H1 (cell line): ENCODE data around the gene PANX3. TPM values are rescaled to one million over a fixed set of nuclear protein-coding genes. Genes with fewer than 3 reads are reported as not detected.

Experiments
- CTCF ChIA-PET: fragments of 300-600 bp; sonication (Branson Sonifier 250); formaldehyde crosslinking; loops from one replicate; lab custom pipeline; 2021; ENCODE audit not compliant: partially characterized antibody; lab: Charles Lee
- POLR2A ChIA-PET: fragments of 300-600 bp; sonication (Branson Sonifier 250); formaldehyde crosslinking; loops from one replicate; lab custom pipeline; 2021; ENCODE audit warnings: inconsistent platforms; ENCODE audit not compliant: partially characterized antibody; lab: Charles Lee
- DNase-seq, 2 experiments: peaks; one replicate each; pipeline versions ENCODE4 v3.0.0 to v3.0.0-alpha.2; 2010 to 2022; ENCODE audit warnings: low spot score in 2 of 2, low read depth in 1 of 2, mixed read lengths in 1 of 2
- FAIRE-seq: peaks from 2 replicates; lab custom pipeline; 2011; peaks lifted over from hg19 to GRCh38; lab: Jason Lieb, UNC
- H2AFZ ChIP-seq: 2 replicates; pipeline ENCODE4 v1.8.1; 2012; ENCODE audit warnings: low read length, inconsistent platforms
- H2AK5ac ChIP-seq: 2 replicates; pipeline ENCODE4 v1.6.1; 2013; ENCODE audit warnings: low read depth, low read length
- H2BK120ac ChIP-seq: replicated peaks from 2 replicates; pipeline ENCODE3; 2013; ENCODE audit warnings: low read depth, low read length, inconsistent platforms
- H2BK12ac ChIP-seq: 2 replicates; pipeline ENCODE4 v1.6.1; 2013; ENCODE audit warnings: low read depth, low read length
- H2BK15ac ChIP-seq: 2 replicates; pipeline ENCODE4 v1.6.1; 2013; ENCODE audit warnings: low read length
- H2BK20ac ChIP-seq: 2 replicates; pipeline ENCODE4 v1.6.1; 2013; ENCODE audit warnings: low read length
- H2BK5ac ChIP-seq: 2 replicates; pipeline ENCODE4 v1.6.1; 2013; ENCODE audit warnings: low read depth, low read length
- H3K14ac ChIP-seq: 2 replicates; pipeline ENCODE4 v1.6.1; 2013; ENCODE audit warnings: inconsistent platforms; ENCODE audit not compliant: insufficient read length
- H3K18ac ChIP-seq: 2 replicates; pipeline ENCODE4 v1.6.1; 2013; ENCODE audit warnings: low read length; ENCODE audit errors: extremely low read depth
- H3K23ac ChIP-seq: 2 replicates; pipeline ENCODE4 v1.6.1; 2013; ENCODE audit warnings: inconsistent platforms; ENCODE audit not compliant: insufficient read length
- H3K23me2 ChIP-seq: 2 replicates; pipeline ENCODE4 v1.6.1; 2013; ENCODE audit warnings: low read depth, low read length
- H3K27ac ChIP-seq: 2 replicates; pipeline ENCODE4 v1.6.1; 2011; ENCODE audit warnings: low read depth, low read length, inconsistent platforms
- H3K27me3 ChIP-seq, 4 experiments: replicated peaks in 1 of 4; 1 replicate in 1 of 4; 2 replicates in 3 of 4; pipeline versions ENCODE4 v1.6.1 to v1.8.1; 2011 to 2013; ENCODE audit warnings: low read length in 3 of 4, mild to moderate bottlenecking in 3 of 4, inconsistent platforms in 2 of 4, mixed read lengths in 2 of 4, moderate library complexity in 1 of 4; ENCODE audit not compliant: control insufficient read depth in 3 of 4, insufficient read depth in 3 of 4; ENCODE audit errors: extremely low read depth in 1 of 4
- H3K36me3 ChIP-seq, 4 experiments: 2 replicates each; pipeline versions ENCODE4 v1.6.1 to v1.8.1; 2011 to 2013; ENCODE audit warnings: mild to moderate bottlenecking in 4 of 4, low read length in 3 of 4, moderate library complexity in 2 of 4, control low read depth in 1 of 4, inconsistent platforms in 1 of 4; ENCODE audit not compliant: insufficient read depth in 4 of 4, control insufficient read depth in 2 of 4
- H3K4ac ChIP-seq: replicated peaks from 2 replicates; pipeline ENCODE3; 2013; ENCODE audit warnings: low read length, low read depth, mixed read lengths, inconsistent platforms; ENCODE audit not compliant: insufficient read length
- H3K4me1 ChIP-seq, 4 experiments: replicated peaks in 1 of 4; 1 replicate in 1 of 4; 2 replicates in 3 of 4; pipeline versions ENCODE4 v1.6.1 to v1.8.1; 2011 to 2013; ENCODE audit warnings: low read length in 3 of 4, inconsistent platforms in 2 of 4, mixed read lengths in 1 of 4; ENCODE audit not compliant: insufficient read depth in 4 of 4, control insufficient read depth in 3 of 4
- H3K4me2 ChIP-seq, 2 experiments: 2 replicates each; pipeline versions ENCODE4 v1.6.1 to v1.8.1; 2011 to 2013; ENCODE audit warnings: low read depth in 2 of 2, low read length in 2 of 2, control low read depth in 1 of 2, inconsistent platforms in 1 of 2, mild to moderate bottlenecking in 1 of 2; ENCODE audit not compliant: insufficient read depth in 1 of 2
- H3K4me3 ChIP-seq, 4 experiments: fragments of 200-600, 300-600 bp in 1 of 4; sonication (generic), shearing (Covaris generic), sonication (Bioruptor Twin) in 1 of 4; 2 replicates each; pipeline versions ENCODE4 v1.5.1 to v1.8.1; 2011 to 2016; ENCODE audit warnings: low read length in 4 of 4, low read depth in 3 of 4, control low read depth in 2 of 4, inconsistent platforms in 2 of 4, mild to moderate bottlenecking in 2 of 4, mixed read lengths in 1 of 4, moderate library complexity in 1 of 4; ENCODE audit not compliant: insufficient read depth in 2 of 4; ENCODE audit errors: extremely low read depth in 1 of 4
- H3K56ac ChIP-seq: replicated peaks from 2 replicates; pipeline ENCODE3; 2013; ENCODE audit warnings: low read depth, mild to moderate bottlenecking, mixed read lengths, low read length, inconsistent platforms; ENCODE audit not compliant: insufficient read length
- H3K79me1 ChIP-seq: 2 replicates; pipeline ENCODE4 v1.6.1; 2013; ENCODE audit warnings: low read depth, low read length, control low read depth
- H3K79me2 ChIP-seq, 2 experiments: 2 replicates each; pipeline versions ENCODE4 v1.6.1 to v1.8.1; 2012 to 2013; ENCODE audit warnings: low read length in 2 of 2, mild to moderate bottlenecking in 2 of 2, inconsistent platforms in 1 of 2; ENCODE audit not compliant: insufficient read depth in 2 of 2, control insufficient read depth in 1 of 2
- H3K9ac ChIP-seq, 4 experiments: replicated peaks in 1 of 4; 1 replicate in 1 of 4; 2 replicates in 3 of 4; pipeline versions ENCODE4 v1.6.1 to v1.8.1; 2011 to 2013; ENCODE audit warnings: low read depth in 3 of 4, low read length in 3 of 4, control low read depth in 2 of 4, mild to moderate bottlenecking in 2 of 4, moderate library complexity in 2 of 4, inconsistent platforms in 1 of 4; ENCODE audit errors: extremely low read depth in 1 of 4
- H3K9me3 ChIP-seq, 2 experiments: 2 replicates each; pipeline versions ENCODE4 v1.6.1 to v1.8.1; 2012 to 2013; ENCODE audit warnings: mild to moderate bottlenecking in 2 of 2, moderate library complexity in 2 of 2, control low read depth in 1 of 2, inconsistent platforms in 1 of 2, low read depth in 1 of 2, low read length in 1 of 2, mixed read lengths in 1 of 2; ENCODE audit not compliant: insufficient read depth in 2 of 2
- H4K20me1 ChIP-seq, 2 experiments: replicated peaks in 1 of 2; 2 replicates each; pipeline versions ENCODE3 to v1.8.1; 2011 to 2013; ENCODE audit warnings: inconsistent platforms in 2 of 2, low read length in 2 of 2, mild to moderate bottlenecking in 1 of 2; ENCODE audit not compliant: insufficient read depth in 2 of 2, control insufficient read depth in 1 of 2
- H4K5ac ChIP-seq: 2 replicates; pipeline ENCODE4 v1.6.1; 2013; ENCODE audit warnings: low read length, low read depth, mixed read lengths, inconsistent platforms; ENCODE audit not compliant: insufficient read length
- H4K8ac ChIP-seq: 2 replicates; pipeline ENCODE4 v1.8.0; 2013; ENCODE audit warnings: mild to moderate bottlenecking, moderate library complexity, low read length, inconsistent platforms; ENCODE audit not compliant: insufficient read depth; ENCODE audit errors: extremely low read depth
- H4K91ac ChIP-seq: replicated peaks from 2 replicates; pipeline ENCODE3; 2013; ENCODE audit warnings: low read length, mixed read lengths, inconsistent platforms; ENCODE audit not compliant: insufficient read length
- POLR2AphosphoS5 ChIP-seq: IDR thresholded peaks from 2 replicates; pipeline ENCODE4 v1.6.1; 2011; ENCODE audit warnings: low read depth, low read length
- RBBP5 ChIP-seq: IDR thresholded peaks from 2 replicates; pipeline ENCODE4 v1.7.1; 2012; ENCODE audit warnings: low read depth, mild to moderate bottlenecking, inconsistent platforms, low read length, moderate library complexity, borderline replicate concordance
- WGBS, 2 experiments: shearing (Covaris generic) in 1 of 2; methylation state at CpG; one replicate each; pipeline versions ENCODE4 v1.1.6 to v1.1.7; 2013 to 2015; ENCODE audit warnings: low lambda C conversion rate in 2 of 2, mixed read lengths in 2 of 2, inconsistent platforms in 1 of 2, low coverage in 1 of 2, missing lambda C conversion rate in 1 of 2; ENCODE audit not compliant: insufficient replicate concordance in 2 of 2, insufficient coverage in 1 of 2, insufficient read length in 1 of 2; ENCODE audit errors: extremely low coverage in 1 of 2, missing lambda C conversion rate in 1 of 2; 5-methylcytosine and 5-hydroxymethylcytosine counted together
- polyA plus RNA-seq, 7 experiments: library from polyadenylated mRNA; depleted of rRNA in 3 of 7; stranded (reverse) in 5 of 7; unstranded in 2 of 7; fragments of >200 nt in 5 of 7; fragments of 200-250 nt in 2 of 7; gene quantifications; 1 replicate in 5 of 7; 2 replicates in 1 of 7; 4 replicates in 1 of 7; pipeline versions ENCODE4 v1.2.1 to v1.2.3, GENCODE V29; 2011 to 2013; ENCODE audit warnings: missing spikeins in 2 of 7, mixed read lengths in 2 of 7
- total RNA-seq: library from RNA; stranded (reverse); fragmentation: NEBNext Ultra II Directional; extraction: Animal tissue kit (Norgen Biotek cat#: 25700); gene quantifications from 2 replicates; pipeline ENCODE4 v1.2.1, GENCODE V29; 2021

PANX3 gene
- total and polyA plus RNA-seq, 2 of the 8 experiments (the other 6 are each of a cell fraction or from before 2014, with no cell fraction given), result not detected

DNA sequence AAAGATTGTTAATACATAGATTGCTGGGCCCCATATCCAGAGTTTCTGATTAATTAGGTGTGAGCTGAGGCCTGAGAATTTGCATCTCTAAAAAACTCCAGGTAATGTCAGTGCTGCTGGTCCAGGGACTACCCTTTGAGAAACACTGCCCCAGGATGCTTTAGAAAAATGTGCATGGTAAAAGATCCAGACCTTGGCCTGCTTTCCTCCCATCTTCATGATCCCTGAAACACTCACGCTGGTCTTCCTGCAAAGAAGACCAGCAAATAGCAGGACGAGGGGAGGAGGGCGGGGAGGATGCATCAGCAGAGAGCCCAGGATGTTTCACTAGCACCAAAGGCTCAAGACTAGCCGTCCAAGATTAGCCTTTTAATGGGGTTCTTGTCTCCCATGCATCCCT, 41.5 kb upstream of the PANX3 start, which contains the start of gene OR8A1:
OR8A1 (plus strand) TSS at position 301 of the 400 bp plus-strand sequence. CDS start 123 bp downstream, outside the sequence.
- Histone ChIP-seq H4K5ac (no peak within 1 kb of the TSS), H4K91ac (no peak within 1 kb of the TSS), H3K79me1 (no peaks in the 10 kb centered on the region), H3K9me3 (no peaks in the 10 kb centered on the region), H3K4me2 (no peak within 1 kb of the TSS), H2BK5ac (no peak within 1 kb of the TSS), H3K18ac (no peak within 1 kb of the TSS), H3K27me3 (no peaks in the 10 kb centered on the region), H2BK15ac (no peak within 1 kb of the TSS), H3K23ac (no peak within 1 kb of the TSS), H2AFZ (no peak within 1 kb of the TSS; the same call in 1 of the 2 replicates), H4K8ac (no peak within 1 kb of the TSS), H3K56ac (no peak within 1 kb of the TSS), H4K20me1 (no peaks in the 10 kb centered on the region), H3K23me2 (no peaks in the 10 kb centered on the region), H2BK20ac (no peak within 1 kb of the TSS), H3K4me3 (no peak within 1 kb of the TSS), H3K14ac (no peak within 1 kb of the TSS), H3K79me2 (no peaks in the 10 kb centered on the region), H3K36me3 (no peaks in the 10 kb centered on the region), H3K9ac (no peak within 1 kb of the TSS), H3K4ac (no peak within 1 kb of the TSS), H2AK5ac (no peak within 1 kb of the TSS), H3K27ac (no peak within 1 kb of the TSS), H2BK120ac (no peak within 1 kb of the TSS), H2BK12ac (0 out of 2 replicates have a peak within 1 kb of the TSS, but pooled peaks have one; percentile 27), H3K4me1 (peaks cover 0 to 3% (median 1%) of the 10 kb centered on the region in 4 experiments; a peak in 2 of 7 replicates)
- ChIA-PET POLR2A (no interaction called here), CTCF (interaction anchor here (1.7 to 2.5 kb wide), 3 partner anchors 16 to 167 kb away, joined by 5 to 10 read pairs (median 5); no protein-coding TSS in a partner anchor)
- DNase-seq (no peak), FAIRE-seq (no peak)
- 93% methylated on average over 3 of the region's 4 CpGs; no CpG with 5 or more reads in 1 of the 2 experiments for WGBS, 2 experiments
- TF ChIP-seq RBBP5, result no peak
- no peak for TF ChIP-seq POLR2AphosphoS5
